ENCODE data around the gene PYROXD2. TPM values are rescaled to one million over a fixed set of nuclear protein-coding genes. Genes with fewer than 3 reads are reported as not detected.
A peak's percentile ranks its signal among the peaks of the same experiment; 100 is the strongest.

The PYROXD2 gene
- total RNA-seq, 2 experiments from 2014 or later = 4.1 to 4.4 TPM

DNA sequence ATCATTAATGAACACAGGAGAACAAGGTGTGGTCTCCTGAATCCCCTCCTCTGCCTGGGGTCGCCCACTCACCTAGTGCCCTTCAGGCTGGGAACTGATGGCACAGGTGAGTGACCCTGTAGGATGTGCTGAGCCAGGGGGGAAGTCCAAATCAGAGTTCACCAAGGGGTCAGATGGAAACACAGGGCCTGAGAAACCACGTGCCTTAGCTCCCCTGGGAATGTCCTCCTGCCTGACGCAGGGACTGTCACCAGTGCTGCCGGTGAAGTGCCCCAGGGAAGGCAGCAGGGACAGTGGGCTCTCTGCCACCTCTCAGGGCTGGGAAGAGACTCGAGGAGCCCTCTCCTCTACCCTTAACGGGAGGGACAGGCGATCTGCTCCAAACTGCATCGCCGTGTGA lies 5.8 kb upstream of the PYROXD2 start:
- Mint-ChIP-seq H3K36me3 (ENCODE audit: low read depth) (peaks cover 8% of the 10 kb centered on the region), H3K9me3 (ENCODE audit: low read depth) (no peaks in the 10 kb centered on the region), H3K4me1 (no peaks in the 10 kb centered on the region), H3K27me3 (no peaks in the 10 kb centered on the region), H3K27ac (no peak overlapping the region), H3K4me3 (no peak overlapping the region)
- no peak for DNase-seq
- ChIA-PET CTCF (interaction anchor here (0.6 kb wide), 1 partner anchor 42 kb away, joined by 4 read pairs; no protein-coding TSS in a partner anchor), POLR2A (no interaction called here)
- intact Hi-C loops (cut with DNase I, micrococcal nuclease) = no loop called here
- no peak for ATAC-seq

DNA sequence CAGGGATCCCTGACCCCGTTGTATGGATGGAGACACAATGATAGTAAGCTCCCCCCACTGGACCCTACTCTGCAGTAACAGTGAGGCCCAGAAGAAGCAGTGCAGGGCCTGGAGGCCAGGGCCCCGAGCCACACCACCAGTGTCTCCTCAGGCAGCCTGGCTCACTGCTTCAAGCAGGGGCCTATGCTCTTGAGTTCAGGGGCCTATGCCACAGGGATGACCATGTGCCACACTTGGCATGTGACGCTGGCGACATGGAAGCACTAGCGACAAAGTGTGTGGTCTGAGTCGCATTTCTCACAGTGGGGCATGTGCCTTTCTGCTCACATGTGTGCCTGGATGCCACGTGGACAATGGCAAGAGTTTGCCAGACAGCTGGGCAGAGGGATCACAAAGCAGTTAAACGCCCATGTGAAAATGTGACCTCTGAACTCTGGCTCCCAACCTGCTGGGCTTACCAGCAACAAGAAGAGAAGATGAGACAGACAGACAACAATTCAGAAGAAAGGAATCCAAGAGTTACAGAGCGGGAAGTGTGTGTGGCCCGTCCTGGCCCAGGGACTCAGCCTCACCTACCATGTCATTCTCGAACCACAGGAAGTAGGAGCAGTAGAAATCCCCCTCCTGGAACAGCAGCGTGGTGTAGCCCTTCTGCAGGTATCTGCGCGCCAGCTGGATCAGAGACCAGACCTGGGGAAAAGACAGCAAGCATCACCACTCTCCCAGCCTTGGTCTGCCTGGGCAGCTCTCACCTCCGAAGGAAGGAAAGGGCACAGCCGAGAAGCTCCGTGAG lies 4.7 kb upstream of the PYROXD2 start:
- H3K36me3 Mint-ChIP-seq (ENCODE audit: low read depth) = peaks cover 8% of the 10 kb centered on the region
- H3K27me3 Mint-ChIP-seq = no peaks in the 10 kb centered on the region
- ChIA-PET CTCF (no interaction called here), POLR2A (no interaction called here)
- DNase-seq (no peak), ATAC-seq (no peak)
- intact Hi-C loops (cut with DNase I, micrococcal nuclease) = no loop called here
- no peaks in the 10 kb centered on the region for H3K9me3 Mint-ChIP-seq (ENCODE audit: low read depth)
- H3K4me1 Mint-ChIP-seq = peaks cover 8% of the 10 kb centered on the region
- H3K27ac Mint-ChIP-seq = no peak overlapping the region
- H3K4me3 Mint-ChIP-seq = no peak overlapping the region

DNA sequence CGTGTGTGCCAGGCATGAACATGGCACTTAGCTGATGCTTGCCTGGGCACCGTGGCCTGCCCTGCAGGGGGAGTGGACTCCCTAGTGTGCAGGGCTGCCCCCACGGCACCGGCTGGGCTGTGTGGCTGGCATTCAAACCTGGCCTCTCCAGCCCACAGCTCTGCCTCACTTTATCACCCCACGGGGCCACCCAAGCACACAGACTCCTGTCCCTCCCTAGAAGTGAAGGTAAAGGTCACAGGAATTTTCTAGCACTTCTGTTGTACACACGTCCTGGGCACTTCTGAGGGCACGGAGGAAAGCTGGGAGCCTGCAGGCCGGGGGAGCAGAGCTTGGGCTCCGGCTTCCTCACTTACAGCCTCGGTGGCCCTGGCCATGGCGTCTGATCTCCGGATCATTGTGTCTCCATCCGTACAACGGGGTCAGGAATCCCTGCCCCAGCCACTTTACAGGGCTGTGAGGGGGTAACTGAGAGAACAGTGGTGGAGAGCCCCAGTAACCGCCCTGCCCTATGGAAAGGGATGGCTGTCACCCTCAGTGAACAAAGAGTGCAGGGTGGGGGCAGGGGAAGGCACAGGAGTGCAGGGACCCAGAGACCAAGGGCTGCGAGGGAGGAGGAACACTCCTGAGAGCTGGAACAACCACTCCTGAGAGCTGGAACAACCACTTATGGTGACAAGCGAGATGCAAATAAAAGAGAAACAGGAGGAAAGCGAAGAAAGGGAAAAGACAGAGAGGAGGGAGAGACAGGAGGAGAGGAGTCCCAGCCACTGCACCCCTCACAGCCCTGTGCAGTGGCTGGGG lies 3.9 kb upstream of the PYROXD2 start:
- H3K4me1 Mint-ChIP-seq = peaks cover 15% of the 10 kb centered on the region
- H3K36me3 Mint-ChIP-seq (ENCODE audit: low read depth) = peaks cover 4% of the 10 kb centered on the region
- ChIA-PET CTCF (interaction anchor here (0.7 kb wide), 1 partner anchor 462 kb away, joined by 3 read pairs; no protein-coding TSS in a partner anchor), POLR2A (no interaction called here)
- no peak for ATAC-seq
- no peak for DNase-seq
- H3K27ac Mint-ChIP-seq = no peak overlapping the region
- H3K4me3 Mint-ChIP-seq = no peak overlapping the region
- no peaks in the 10 kb centered on the region for H3K27me3 Mint-ChIP-seq
- intact Hi-C loops (cut with DNase I, micrococcal nuclease) = no loop called here
- no peaks in the 10 kb centered on the region for H3K9me3 Mint-ChIP-seq (ENCODE audit: low read depth)

DNA sequence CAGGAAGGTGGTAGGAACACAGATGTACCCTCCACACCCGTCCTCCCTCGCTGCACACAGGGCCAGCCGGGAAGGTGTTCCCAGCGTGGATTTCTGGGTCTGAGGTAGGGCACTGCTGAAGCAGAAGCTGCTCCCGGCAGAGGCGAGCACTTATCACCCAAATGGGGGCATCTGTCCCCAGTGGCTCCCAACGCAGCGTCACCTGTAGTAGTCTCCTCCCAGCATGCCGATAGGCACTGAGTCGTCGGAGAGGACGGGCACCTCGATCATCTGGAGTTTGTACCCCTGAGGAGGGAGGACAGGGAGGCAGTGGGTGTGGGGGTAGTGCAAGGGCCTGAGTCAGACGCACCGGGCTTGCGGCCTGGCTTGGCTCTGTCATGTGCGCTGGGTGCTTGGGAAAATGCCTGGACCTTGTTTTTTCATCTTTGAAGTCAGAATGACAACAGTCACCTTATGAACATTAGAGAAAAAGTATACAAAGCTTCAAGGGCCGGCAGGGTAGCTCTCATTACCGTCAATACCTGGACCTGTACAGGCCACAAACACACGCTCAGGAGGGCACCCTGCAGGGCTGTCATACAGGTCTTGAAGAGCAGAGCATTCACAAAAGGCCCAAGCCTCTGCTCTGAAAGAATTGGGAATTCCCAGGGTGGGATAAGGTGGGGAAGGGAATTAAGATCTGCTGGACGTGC lies 3.1 kb upstream of the PYROXD2 start:
- Mint-ChIP-seq H3K36me3 (ENCODE audit: low read depth) (peaks cover 4% of the 10 kb centered on the region), H3K4me3 (no peak overlapping the region), H3K9me3 (ENCODE audit: low read depth) (no peaks in the 10 kb centered on the region), H3K27me3 (no peaks in the 10 kb centered on the region), H3K27ac (no peak overlapping the region), H3K4me1 (peaks cover 15% of the 10 kb centered on the region)
- no peak for DNase-seq
- intact Hi-C loops (cut with DNase I, micrococcal nuclease) = no loop called here
- ATAC-seq = no peak
- ChIA-PET CTCF (interaction anchor here (0.7 kb wide), 1 partner anchor 461 kb away, joined by 3 read pairs; no protein-coding TSS in a partner anchor), POLR2A (no interaction called here)

DNA sequence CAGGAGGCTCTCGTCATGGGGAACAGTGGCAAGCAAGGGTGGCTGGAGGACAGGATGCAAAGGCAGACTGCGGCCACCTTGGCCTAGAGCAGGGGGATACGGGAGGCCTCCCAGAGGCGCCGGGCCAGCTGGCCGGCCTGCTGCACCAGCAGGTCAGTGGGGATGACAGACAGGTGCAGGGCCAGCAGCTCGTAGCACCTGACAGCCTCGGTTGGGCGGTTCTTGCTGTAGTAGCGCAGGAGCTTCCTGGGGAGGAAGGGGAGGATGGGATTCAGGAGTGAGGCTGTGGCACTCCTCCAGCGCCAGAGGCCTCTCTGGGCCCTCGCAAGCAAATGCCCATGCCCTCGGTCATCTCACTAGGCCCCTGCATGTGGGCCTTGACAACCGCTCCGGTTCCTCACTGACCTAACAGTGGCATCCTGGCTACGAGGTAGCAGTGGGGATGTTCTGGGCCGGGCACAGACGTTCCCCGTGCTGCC lies 2.5 kb upstream of the PYROXD2 start:
- no peak overlapping the region for H3K4me3 Mint-ChIP-seq
- ATAC-seq = no peak
- ChIA-PET POLR2A (no interaction called here), CTCF (no interaction called here)
- no peaks in the 10 kb centered on the region for H3K9me3 Mint-ChIP-seq (ENCODE audit: low read depth)
- no peaks in the 10 kb centered on the region for H3K27me3 Mint-ChIP-seq
- DNase-seq = no peak
- H3K27ac Mint-ChIP-seq = no peak overlapping the region
- H3K36me3 Mint-ChIP-seq (ENCODE audit: low read depth) = peaks cover 4% of the 10 kb centered on the region
- intact Hi-C loops (cut with DNase I, micrococcal nuclease) = no loop called here
- H3K4me1 Mint-ChIP-seq = peaks cover 15% of the 10 kb centered on the region

DNA sequence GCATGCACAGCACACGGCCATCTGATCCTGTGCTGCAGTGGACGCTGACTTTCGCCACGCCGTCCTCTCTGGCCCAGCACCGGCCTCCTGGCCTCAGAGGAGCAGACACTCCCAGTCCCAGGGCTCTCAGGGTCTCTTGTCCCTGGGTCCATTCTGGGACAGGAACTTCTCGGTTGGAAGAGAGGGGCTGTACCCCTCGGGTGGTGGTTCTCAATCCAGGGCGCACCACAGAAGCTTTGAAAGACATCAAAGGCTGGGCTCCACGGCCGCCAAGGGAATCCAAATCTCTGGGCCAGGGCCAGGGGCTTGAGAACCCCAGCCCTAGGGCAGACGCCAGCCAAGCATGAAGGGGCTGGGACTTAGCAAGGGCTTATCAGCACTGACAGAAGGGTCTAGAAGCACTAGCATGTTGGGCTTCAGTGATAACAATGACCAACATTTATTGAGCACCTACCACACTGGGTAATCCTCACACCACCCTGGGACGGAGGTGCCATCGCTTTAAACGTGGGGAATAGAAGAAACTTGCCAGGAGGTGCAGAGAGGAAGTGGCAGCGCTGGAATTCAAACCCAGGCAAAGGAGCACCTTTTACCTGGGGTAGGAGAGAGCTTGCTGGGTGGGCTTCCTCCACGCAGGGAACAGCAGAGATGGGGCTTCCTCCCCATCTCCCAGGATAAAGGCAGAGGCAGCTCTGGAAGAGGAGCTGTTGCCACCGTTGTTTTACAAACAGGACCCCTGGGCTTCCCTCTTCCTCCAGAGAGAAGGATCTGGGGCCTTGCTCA lies 1.8 kb upstream of the PYROXD2 start:
- ATAC-seq (no peak), DNase-seq (no peak)
- H3K9me3 Mint-ChIP-seq (ENCODE audit: low read depth) = no peaks in the 10 kb centered on the region
- intact Hi-C loops (cut with DNase I, micrococcal nuclease) = no loop called here
- H3K36me3 Mint-ChIP-seq (ENCODE audit: low read depth) = peaks cover 4% of the 10 kb centered on the region
- ChIA-PET POLR2A (no interaction called here), CTCF (interaction anchor here (0.7 to 0.8 kb wide), 2 partner anchors 9 to 14 kb away, joined by 3 read pairs; no protein-coding TSS in a partner anchor)
- H3K4me3 Mint-ChIP-seq = no peak overlapping the region
- H3K27ac Mint-ChIP-seq = no peak overlapping the region
- H3K4me1 Mint-ChIP-seq = peaks cover 15% of the 10 kb centered on the region
- no peaks in the 10 kb centered on the region for H3K27me3 Mint-ChIP-seq

DNA sequence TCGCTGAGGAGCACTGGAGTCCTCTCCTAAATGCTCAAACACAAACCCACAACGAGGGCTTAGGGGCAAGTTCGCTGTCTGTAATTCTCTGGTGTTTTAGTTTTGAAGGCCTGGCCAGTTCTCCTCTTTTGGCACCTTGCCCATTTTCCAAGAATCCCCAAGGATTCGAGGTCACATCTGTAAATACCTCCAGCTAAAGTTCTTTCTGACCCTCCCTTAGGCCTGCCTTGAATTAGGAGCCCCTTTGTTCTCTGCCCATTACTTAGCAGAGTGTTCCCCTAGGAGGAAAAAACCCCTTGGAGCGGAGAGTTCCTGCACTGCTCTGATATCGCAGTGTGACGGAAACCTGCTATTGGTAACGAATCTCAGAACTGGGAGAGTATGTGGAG lies 743 bp upstream of the PYROXD2 start:
- H3K36me3 Mint-ChIP-seq (ENCODE audit: low read depth) = peaks cover 4% of the 10 kb centered on the region
- no peak overlapping the region for H3K4me3 Mint-ChIP-seq
- ATAC-seq = no peak
- no peak for DNase-seq
- H3K27me3 Mint-ChIP-seq = no peaks in the 10 kb centered on the region
- ChIA-PET CTCF (no interaction called here), POLR2A (no interaction called here)
- peaks cover 15% of the 10 kb centered on the region for H3K4me1 Mint-ChIP-seq
- intact Hi-C loops (cut with DNase I, micrococcal nuclease) = no loop called here
- H3K9me3 Mint-ChIP-seq (ENCODE audit: low read depth) = no peaks in the 10 kb centered on the region
- peak overlapping the region; percentile 60 for H3K27ac Mint-ChIP-seq

DNA sequence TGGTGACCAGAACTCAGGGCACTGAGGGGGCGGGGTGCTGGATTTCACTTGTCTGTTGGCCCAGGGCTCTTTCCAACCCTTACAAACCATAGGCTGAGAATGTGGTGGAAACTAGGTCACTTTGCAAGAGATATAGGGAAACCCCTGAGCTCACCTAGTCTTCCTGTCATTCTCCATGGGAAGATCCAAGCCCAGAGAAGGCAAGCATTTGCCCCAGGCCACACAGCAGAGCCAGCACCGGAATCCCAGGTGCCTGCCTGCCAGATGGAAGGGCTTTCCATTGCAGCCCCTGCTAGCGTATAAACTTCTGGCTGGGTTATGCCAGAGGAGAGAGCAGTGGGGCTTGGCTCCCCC lies 427 bp downstream of the PYROXD2 start:
- Mint-ChIP-seq H3K9me3 (ENCODE audit: low read depth) (no peaks in the 10 kb centered on the region), H3K4me3 (peak overlapping the region; percentile 70), H3K4me1 (peaks cover 15% of the 10 kb centered on the region), H3K36me3 (ENCODE audit: low read depth) (peaks cover under 1% of the 10 kb centered on the region), H3K27me3 (no peaks in the 10 kb centered on the region), H3K27ac (peak overlapping the region; percentile 78)
- ChIA-PET CTCF (interaction anchor here (1.3 kb wide), 1 partner anchor 11 kb away, joined by 6 read pairs; no protein-coding TSS in a partner anchor), POLR2A (no interaction called here)
- intact Hi-C loops (cut with DNase I, micrococcal nuclease) = no loop called here
- DNase-seq (no peak), ATAC-seq (peak; percentile 20)

DNA sequence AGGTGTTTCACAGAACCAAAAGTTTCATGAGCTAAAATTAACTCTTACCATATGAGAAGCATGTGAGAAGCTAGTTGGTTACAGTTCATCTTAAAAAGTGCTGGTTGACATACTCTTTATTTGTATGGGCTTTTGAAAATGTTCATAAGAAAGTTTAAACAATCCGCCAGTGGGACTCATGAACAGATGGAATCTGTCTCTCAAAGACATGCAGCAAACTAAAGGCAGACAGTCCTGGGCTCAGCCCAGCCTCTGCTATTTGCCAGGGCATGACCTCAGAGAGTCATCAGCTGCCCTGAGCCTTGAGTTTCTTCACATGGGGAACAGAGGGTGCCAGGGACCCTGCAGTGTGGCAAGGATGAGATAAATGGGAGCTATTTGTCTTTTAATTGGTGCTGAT lies 3.2 kb downstream of the PYROXD2 start:
- ATAC-seq = no peak
- H3K9me3 Mint-ChIP-seq (ENCODE audit: low read depth) = no peaks in the 10 kb centered on the region
- DNase-seq = no peak
- intact Hi-C loops (cut with DNase I, micrococcal nuclease) = no loop called here
- CTCF ChIA-PET = interaction anchor here (0.6 kb wide), 1 partner anchor 14 kb away, joined by 3 read pairs; no protein-coding TSS in a partner anchor
- POLR2A ChIA-PET = no interaction called here
- H3K4me3 Mint-ChIP-seq = no peak overlapping the region
- H3K36me3 Mint-ChIP-seq (ENCODE audit: low read depth) = no peaks in the 10 kb centered on the region
- H3K4me1 Mint-ChIP-seq = peaks cover 15% of the 10 kb centered on the region
- H3K27ac Mint-ChIP-seq = no peak overlapping the region
- no peaks in the 10 kb centered on the region for H3K27me3 Mint-ChIP-seq

DNA sequence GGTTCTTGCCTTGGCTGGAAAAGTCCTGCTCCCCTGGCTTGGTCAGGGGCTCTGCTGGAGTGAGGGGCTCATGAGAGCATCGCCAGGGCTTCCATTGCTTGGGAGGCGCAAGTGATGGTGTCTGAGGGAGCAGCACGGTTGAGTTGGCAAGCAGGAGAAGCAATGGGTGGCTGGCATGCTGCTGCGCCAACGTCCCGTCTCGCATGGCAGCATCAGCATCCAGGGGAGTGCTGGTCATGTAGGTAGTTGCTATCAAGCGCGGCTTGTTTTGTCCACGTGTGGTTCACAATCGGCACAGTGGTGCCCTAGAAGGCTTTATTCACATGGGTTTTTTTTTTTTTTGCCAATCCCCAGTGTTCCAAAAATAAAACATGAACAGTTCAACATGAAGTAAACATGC lies 3.8 kb downstream of the PYROXD2 start:
- no peak for ATAC-seq
- ChIA-PET POLR2A (no interaction called here), CTCF (interaction anchor here (0.6 kb wide), 1 partner anchor 15 kb away, joined by 3 read pairs; no protein-coding TSS in a partner anchor)
- DNase-seq = no peak
- H3K27ac Mint-ChIP-seq = no peak overlapping the region
- peaks cover 15% of the 10 kb centered on the region for H3K4me1 Mint-ChIP-seq
- intact Hi-C loops (cut with DNase I, micrococcal nuclease) = no loop called here
- H3K36me3 Mint-ChIP-seq (ENCODE audit: low read depth) = no peaks in the 10 kb centered on the region
- no peaks in the 10 kb centered on the region for H3K27me3 Mint-ChIP-seq
- no peaks in the 10 kb centered on the region for H3K9me3 Mint-ChIP-seq (ENCODE audit: low read depth)
- H3K4me3 Mint-ChIP-seq = no peak overlapping the region

DNA sequence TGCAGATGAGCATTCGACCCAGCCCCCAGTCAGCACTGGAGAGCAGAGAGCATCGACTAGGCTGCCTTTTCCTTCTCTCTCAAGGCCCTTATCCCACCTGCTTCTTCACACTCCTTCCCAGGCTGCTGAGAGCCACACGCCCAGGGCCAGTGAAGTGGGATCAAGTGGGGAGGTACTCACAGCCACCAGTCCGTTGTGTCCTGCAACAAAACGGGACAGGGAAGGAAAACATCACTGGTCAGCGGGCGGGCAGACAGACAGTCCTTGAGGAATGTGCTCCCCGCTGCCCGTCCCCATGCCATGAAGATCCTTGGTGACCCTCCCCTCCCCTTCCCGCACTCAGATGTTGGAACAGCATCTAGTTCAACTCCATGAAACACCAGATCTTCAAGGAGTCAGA lies 4.2 kb downstream of the PYROXD2 start:
- Mint-ChIP-seq H3K4me1 (peaks cover 15% of the 10 kb centered on the region), H3K9me3 (ENCODE audit: low read depth) (no peaks in the 10 kb centered on the region), H3K36me3 (ENCODE audit: low read depth) (no peaks in the 10 kb centered on the region), H3K4me3 (no peak overlapping the region), H3K27me3 (no peaks in the 10 kb centered on the region), H3K27ac (no peak overlapping the region)
- CTCF ChIA-PET = no interaction called here
- POLR2A ChIA-PET = no interaction called here
- intact Hi-C loops (cut with DNase I, micrococcal nuclease) = no loop called here
- ATAC-seq (no peak), DNase-seq (no peak)
